HK-2 (cell line): Measurements from ENCODE around the gene HDAC3.

Experiments used
- DNase-seq: peaks from one replicate; pipeline ENCODE4 v3.0.0-alpha.2; 2018; ENCODE audit not compliant: unreplicated experiment

Gene HDAC3

GRCh38 chr5:141657937-141658545, 21.4 kb upstream of the HDAC3 start:
- no peak for DNase-seq

GRCh38 chr5:141657404-141657803, 20.8 kb upstream of the HDAC3 start:
- DNase-seq, result no peak

GRCh38 chr5:141656396-141656795, 19.7 kb upstream of the HDAC3 start:
- DNase-seq, result no peak

GRCh38 chr5:141655020-141655419, 18.4 kb upstream of the HDAC3 start:
- DNase-seq, result no peak

- no peak for DNase-seq
These were observed 17.6 kb upstream of the HDAC3 start for GRCh38 chr5:141654298-141654697.

GRCh38 chr5:141651728-141652105, 15.1 kb upstream of the HDAC3 start:
- no peak for DNase-seq

- DNase-seq, result peak; percentile 84
These were observed 14.4 kb upstream of the HDAC3 start, which contains the start of gene FCHSD1 for GRCh38 chr5:141650851-141651727. FCHSD1 (minus strand) TSS chr5:141651418; CDS start chr5:141651368, 50 bp downstream.

- DNase-seq, result no peak
These were observed 13.3 kb upstream of the HDAC3 start for GRCh38 chr5:141649972-141650371.

GRCh38 chr5:141649056-141649688, 12.5 kb upstream of the HDAC3 start:
- DNase-seq, result no peak

GRCh38 chr5:141647851-141648250, 11.2 kb upstream of the HDAC3 start:
- no peak for DNase-seq

GRCh38 chr5:141647242-141647641, 10.6 kb upstream of the HDAC3 start:
- no peak for DNase-seq

GRCh38 chr5:141646026-141646425, 9.4 kb upstream of the HDAC3 start:
- no peak for DNase-seq

GRCh38 chr5:141641634-141642267, 5.1 kb upstream of the HDAC3 start:
- DNase-seq, result peak; percentile 28

GRCh38 chr5:141640698-141641097, 4.0 kb upstream of the HDAC3 start:
- no peak for DNase-seq

- no peak for DNase-seq
These were observed 3.4 kb upstream of the HDAC3 start for GRCh38 chr5:141640051-141640415.

- DNase-seq, result no peak
These were observed 2.9 kb upstream of the HDAC3 start for GRCh38 chr5:141639357-141640050.

GRCh38 chr5:141638771-141639170, 2.1 kb upstream of the HDAC3 start:
- no peak for DNase-seq

- DNase-seq, result peak; percentile 53
These were observed 1.2 kb upstream of the HDAC3 start for GRCh38 chr5:141637767-141638419.

GRCh38 chr5:141637123-141637766, 596 bp upstream of the HDAC3 start:
- DNase-seq, result no peak

- no peak for DNase-seq
These were observed 590 bp downstream of the HDAC3 start for GRCh38 chr5:141636106-141636412.

GRCh38 chr5:141635646-141636045, 1.0 kb downstream of the HDAC3 start:
- DNase-seq, result no peak
